ENCODE results near the gene SLC17A5. TPM values are rescaled to one million over a fixed set of nuclear protein-coding genes. Genes with fewer than 3 reads are reported as not detected.
"Not testable (repeated sequence)": the region's sequence is repeated elsewhere in the genome, so short reads cannot be mapped to it uniquely, and the experiment has no call there.

SLC17A5 gene
- polyA plus RNA-seq, 4 donors, result 17.6 to 28.3 (median 19.9) TPM

- no peak for DNase-seq (ENCODE audit: low read depth in 4 of 4, low spot score in 3 of 4)
Measured at GRCh38 chr6:73624896-73625295, 28.9 kb downstream of the SLC17A5 start.

- DNase-seq (ENCODE audit: low read depth in 4 of 4, low spot score in 3 of 4), result not testable (repeated sequence)
Measured at GRCh38 chr6:73623480-73623879, 30.3 kb downstream of the SLC17A5 start.

GRCh38 chr6:73618082-73618481 lies 35.7 kb downstream of the SLC17A5 start:
- DNase-seq (ENCODE audit: low read depth in 4 of 4, low spot score in 3 of 4), result not testable (repeated sequence)

- DNase-seq (ENCODE audit: low read depth in 4 of 4, low spot score in 3 of 4), result no peak
Measured at GRCh38 chr6:73614802-73615201, 39.0 kb downstream of the SLC17A5 start.

GRCh38 chr6:73613806-73614536 lies 39.8 kb downstream of the SLC17A5 start:
- no peak for DNase-seq (ENCODE audit: low read depth in 4 of 4, low spot score in 3 of 4)

GRCh38 chr6:73612611-73613010 lies 41.2 kb downstream of the SLC17A5 start:
- DNase-seq (ENCODE audit: low read depth in 4 of 4, low spot score in 3 of 4), result no peak

- DNase-seq (ENCODE audit: low read depth in 4 of 4, low spot score in 3 of 4), result peak in 1 of 4 donors; percentile 22
Measured at GRCh38 chr6:73610444-73611275, 43.1 kb downstream of the SLC17A5 start.

DNA sequence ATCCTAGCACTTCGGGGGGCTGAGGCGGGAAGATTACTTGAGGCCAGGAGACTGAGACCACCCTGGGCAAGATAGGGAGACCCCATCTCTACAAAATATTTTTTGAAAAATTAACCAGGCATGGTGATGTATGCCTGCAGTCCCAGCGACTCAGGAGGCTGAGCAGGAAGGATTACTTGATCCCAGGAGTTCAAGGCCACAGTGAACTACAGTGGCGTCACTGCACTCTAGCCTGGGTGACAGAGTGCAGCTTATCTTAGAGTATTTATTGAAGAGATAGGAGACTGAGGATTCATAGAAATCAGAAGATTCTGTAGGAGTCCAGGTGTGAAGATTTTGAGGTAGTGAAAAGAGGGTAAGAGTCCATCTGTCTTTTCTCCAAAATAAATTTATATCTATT lies 45.0 kb downstream of the SLC17A5 start:
- DNase-seq (ENCODE audit: low read depth in 4 of 4, low spot score in 3 of 4), result no peak

GRCh38 chr6:73606428-73606827 lies 47.4 kb downstream of the SLC17A5 start:
- DNase-seq (ENCODE audit: low read depth in 4 of 4, low spot score in 3 of 4), result no peak

DNA sequence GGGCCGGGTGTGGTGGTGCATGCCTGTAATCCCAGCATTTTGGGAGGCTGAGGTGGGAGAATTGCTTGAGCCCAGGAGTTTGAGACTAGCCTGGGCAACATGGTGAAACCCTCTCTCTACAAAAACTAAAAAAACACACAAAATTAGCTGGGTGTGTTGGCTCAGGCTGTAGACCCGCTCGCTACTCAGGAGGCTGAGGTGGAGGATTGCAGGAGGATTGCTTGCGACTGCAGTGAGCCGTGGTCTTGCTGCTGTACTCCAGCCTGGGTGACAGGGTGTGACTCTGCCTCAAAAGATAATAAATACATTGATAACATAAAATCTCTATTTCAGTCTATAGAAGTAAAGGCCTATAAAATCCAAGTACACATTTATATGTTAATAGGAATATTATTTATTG lies 49.3 kb downstream of the SLC17A5 start:
- no peak for DNase-seq (ENCODE audit: low read depth in 4 of 4, low spot score in 3 of 4)

- DNase-seq (ENCODE audit: low read depth in 4 of 4, low spot score in 3 of 4), result no peak
Measured at GRCh38 chr6:73604020-73604419, 49.8 kb downstream of the SLC17A5 start.

DNA sequence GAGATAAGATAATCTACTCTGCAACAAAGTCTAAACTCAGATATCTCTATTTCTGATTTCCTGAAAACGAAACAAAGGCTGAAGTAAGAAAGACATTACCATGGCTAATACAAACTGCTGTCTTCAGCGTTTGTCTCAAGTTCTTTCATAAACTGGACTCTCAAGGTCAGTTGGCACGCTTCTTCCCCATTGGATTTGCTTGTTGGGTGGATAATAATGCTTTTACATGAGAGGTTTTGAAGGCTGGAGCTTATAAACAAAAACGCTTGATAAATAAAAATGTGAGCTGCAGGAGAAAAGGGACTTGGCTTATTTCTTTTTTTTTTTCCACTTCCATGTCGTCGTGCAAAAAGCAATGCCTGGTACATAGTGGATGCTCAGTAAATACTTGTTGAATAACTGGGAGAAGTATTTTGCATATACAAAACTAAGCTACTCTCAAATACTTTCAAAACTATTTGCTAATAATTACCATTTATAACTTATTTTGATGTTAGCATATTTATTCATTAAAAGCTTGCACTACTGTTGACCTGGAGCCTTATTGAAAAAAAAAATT lies 67.3 kb downstream of the SLC17A5 start:
- DNase-seq (ENCODE audit: low read depth in 4 of 4, low spot score in 3 of 4), result no peak

- peak in 2 of 4 donors; percentile 54 to 62 for DNase-seq (ENCODE audit: low read depth in 4 of 4, low spot score in 3 of 4)
Measured at GRCh38 chr6:73585566-73586415, 68.0 kb downstream of the SLC17A5 start.

DNA sequence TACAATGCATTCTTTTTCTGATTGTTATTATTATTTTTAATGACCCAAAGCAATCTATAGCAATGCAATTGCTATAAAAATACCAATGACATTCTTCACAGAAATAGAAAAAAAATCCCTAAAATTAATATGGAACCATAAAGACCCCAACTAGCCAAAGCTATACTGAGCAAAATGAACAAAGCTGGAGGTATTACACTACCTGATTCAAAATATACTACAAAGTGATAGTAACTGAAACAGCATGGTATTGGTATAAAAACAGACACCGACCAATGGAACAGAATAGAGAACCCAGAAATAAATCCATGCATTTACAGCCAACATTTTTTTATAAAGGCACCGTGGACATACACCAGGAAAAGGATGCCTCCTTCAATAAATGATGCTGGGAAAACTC lies 72.5 kb downstream of the SLC17A5 start:
- no peak for DNase-seq (ENCODE audit: low read depth in 4 of 4, low spot score in 3 of 4)

DNA sequence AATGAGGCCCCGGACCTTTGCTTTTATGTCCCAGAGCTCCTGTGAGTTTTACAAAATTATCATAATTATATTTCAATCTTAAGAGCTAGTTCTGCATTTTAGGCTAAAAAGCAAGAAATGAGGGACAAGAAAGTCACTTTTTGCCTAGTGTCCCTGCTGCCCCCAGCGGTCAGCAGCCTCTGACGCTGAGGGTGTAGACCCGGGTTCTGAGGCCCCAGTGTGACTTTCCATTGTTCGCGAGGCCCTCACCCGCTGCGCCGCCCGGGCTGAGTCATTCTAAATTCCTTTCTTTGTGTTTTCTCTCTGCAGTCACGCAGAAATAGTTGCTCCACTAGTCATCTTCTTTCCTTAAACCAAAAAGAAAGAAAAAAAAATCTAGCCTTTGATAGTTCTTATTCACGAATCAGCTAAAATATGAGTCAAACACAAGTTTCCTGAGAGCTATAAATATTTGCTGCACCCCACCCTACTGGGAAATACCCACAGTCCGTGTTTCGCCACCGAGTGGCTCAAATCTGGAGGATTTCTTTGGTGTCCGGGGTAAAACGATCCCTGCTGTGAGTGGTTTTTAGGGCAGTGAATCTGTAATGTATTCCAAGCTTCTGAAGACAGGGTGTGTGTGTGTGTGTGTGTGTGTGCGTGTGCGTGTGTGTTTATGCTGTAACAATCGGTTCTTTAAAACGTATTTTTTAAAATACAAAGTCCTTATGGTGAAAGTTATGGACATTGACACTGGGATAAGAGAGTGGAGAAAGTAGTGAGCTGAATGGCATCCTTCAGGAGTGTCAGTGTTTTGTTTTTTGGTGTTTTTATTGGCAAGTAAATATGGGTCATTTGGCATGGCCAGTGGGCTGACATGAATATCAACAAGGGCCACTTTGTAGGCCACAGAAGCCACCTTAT lies 73.3 kb downstream of the SLC17A5 start:
- DNase-seq (ENCODE audit: low read depth in 4 of 4, low spot score in 3 of 4), result peak in 2 of 4 donors; percentile 50 to 51

- peak in 1 of 4 donors; percentile 39 for DNase-seq (ENCODE audit: low read depth in 4 of 4, low spot score in 3 of 4)
Measured at GRCh38 chr6:73579851-73580246, 73.9 kb downstream of the SLC17A5 start.

DNA sequence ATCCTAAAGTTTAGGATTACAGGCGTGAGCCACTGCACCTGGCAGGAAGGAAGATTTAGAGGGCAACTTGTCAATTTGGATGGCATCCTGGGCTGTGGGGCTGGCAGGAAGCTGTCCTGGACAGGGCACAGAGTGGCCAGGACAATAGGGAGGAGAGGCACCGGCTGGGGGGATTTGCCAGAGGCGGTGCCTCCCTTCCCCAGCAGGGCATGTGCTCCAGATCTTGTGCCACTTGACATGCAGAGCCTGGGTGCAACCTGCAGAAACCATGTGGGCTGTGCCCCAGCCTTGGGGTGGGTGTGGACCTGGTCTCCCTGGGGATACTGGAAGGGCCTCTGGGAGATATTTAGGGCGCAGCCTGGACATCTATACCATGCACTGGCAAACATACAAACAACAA lies 74.4 kb downstream of the SLC17A5 start:
- no peak for DNase-seq (ENCODE audit: low read depth in 4 of 4, low spot score in 3 of 4)

DNA sequence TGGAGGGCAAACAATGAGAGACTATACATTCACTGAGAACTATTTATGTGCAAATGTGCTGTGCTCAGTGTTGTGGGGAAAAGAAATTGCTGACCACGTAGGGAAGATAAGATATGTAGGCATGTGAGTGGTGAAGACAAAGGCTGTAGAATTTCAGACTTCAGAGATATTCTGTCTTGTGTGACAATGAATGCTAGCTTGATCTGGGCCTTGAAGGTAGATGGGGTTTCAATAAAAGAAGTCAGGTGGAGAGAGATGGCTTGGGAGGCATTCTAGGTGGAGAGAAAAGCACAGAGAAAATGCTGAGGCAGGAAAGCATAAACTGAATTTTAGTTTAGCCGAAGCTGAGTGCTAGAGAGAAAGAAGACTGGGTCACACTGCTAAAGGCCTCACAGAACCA lies 76.1 kb downstream of the SLC17A5 start:
- no peak for DNase-seq (ENCODE audit: low read depth in 4 of 4, low spot score in 3 of 4)

DNA sequence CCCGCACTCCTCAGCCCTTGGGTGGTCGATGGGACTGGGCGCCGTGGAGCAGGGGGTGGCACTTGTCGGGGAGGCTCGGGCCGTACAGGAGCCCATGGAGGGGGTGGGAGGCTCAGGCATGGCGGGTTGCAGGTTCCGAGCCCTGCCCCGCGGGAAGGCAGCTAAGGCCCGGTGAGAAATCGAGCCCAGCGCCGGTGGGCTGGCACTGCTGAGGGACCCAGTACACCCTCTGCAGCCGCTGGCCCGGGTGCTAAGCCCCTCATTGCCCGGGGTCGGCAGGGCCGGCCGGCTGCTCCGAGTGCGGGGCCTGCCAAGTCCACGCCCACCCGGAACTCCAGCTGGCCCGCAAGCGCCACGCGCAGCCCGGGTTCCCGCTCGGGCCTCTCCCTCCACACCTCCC lies 81.3 kb downstream of the SLC17A5 start:
- not testable (repeated sequence) for DNase-seq (ENCODE audit: low read depth in 4 of 4, low spot score in 3 of 4)

Measured in left renal pelvis (tissue), 4 donors.